HG03025 (cell line): ENCODE data around the gene MOB3B.
A peak's percentile ranks its signal among the peaks of the same experiment; 100 is the strongest.

ENCODE experiments used
- ATAC-seq: cut with Tn5 transposase; IDR thresholded peaks from one replicate; pipeline ENCODE4 v1.9.1; 2021; ENCODE audit warnings: mild to moderate bottlenecking, moderate library complexity; ENCODE audit not compliant: unreplicated experiment, low FRiP score

Gene MOB3B

GRCh38 chr9:27529316-27530278 lies at the start of gene MOB3B:
MOB3B (minus strand) TSS chr9:27529814; CDS start chr9:27455550, 74,264 bp downstream.
- peak; percentile 77 for ATAC-seq

DNA sequence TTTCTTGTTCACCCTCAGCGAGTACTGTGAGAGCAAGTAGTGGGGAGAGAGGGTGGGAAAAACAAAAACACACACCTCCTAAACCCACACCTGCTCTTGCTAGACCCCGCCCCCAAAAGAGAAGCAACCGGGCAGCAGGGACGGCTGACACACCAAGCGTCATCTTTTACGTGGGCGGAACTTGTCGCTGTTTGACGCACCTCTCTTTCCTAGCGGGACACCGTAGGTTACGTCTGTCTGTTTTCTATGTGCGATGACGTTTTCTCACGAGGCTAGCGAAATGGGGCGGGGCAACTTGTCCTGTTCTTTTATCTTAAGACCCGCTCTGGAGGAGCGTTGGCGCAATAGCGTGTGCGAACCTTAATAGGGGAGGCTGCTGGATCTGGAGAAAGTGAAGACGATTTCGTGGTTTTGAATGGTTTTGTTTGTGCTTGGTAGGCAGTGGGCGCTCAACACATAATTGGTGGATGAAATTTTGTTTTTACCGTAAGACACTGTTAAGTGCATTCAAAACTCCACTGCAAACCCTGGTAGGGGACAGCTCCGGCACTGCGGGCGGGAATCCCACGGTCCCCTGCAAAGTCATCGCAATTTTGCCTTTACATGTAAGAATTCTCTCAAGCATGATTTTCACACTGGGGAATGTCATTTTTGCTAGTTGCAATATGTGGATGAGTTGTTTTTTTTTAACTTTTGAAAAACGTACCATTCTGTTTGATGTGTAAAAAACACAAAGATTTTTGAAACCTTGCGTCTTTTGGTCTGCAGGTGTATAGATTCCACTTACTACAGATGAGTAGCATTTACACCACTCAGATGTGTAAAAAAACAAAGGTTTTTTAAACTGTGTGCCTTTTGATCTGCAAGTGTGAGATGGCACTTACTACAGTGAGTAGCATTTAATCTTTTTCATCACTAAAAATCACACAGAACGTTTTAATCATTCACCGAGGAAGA lies 44.3 kb upstream of the MOB3B start:
- ATAC-seq, result peak; percentile 93

DNA sequence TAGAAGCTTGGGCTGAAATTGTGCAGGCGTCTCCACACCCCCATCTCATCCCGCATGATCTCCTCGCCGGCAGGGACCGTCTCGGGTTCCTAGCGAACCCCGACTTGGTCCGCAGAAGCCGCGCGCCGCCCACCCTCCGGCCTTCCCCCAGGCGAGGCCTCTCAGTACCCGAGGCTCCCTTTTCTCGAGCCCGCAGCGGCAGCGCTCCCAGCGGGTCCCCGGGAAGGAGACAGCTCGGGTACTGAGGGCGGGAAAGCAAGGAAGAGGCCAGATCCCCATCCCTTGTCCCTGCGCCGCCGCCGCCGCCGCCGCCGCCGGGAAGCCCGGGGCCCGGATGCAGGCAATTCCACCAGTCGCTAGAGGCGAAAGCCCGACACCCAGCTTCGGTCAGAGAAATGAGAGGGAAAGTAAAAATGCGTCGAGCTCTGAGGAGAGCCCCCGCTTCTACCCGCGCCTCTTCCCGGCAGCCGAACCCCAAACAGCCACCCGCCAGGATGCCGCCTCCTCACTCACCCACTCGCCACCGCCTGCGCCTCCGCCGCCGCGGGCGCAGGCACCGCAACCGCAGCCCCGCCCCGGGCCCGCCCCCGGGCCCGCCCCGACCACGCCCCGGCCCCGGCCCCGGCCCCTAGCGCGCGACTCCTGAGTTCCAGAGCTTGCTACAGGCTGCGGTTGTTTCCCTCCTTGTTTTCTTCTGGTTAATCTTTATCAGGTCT lies 43.5 kb upstream of the MOB3B start, which contains the start of gene C9orf72:
Gene C9orf72, minus strand, starts transcription at position 564 of the 716 bp plus-strand sequence. CDS start 6,361 bp downstream, outside the sequence.
- peak; percentile 68 for ATAC-seq

DNA sequence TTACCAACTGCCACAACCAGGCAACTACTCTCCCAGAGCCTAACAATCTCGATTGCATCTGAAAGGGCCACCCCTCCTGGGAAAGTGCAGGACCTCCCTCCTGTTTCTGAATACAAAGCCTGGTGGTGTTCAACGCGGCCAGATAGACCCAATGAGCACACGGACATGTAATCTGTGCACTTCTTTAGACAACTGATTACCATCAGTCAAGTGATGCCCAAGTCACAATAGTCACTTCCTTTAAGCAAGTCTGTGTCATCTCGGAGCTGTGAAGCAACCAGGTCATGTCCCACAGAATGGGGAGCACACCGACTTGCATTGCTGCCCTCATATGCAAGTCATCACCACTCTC lies 42.9 kb upstream of the MOB3B start:
- ATAC-seq, result peak; percentile 45

DNA sequence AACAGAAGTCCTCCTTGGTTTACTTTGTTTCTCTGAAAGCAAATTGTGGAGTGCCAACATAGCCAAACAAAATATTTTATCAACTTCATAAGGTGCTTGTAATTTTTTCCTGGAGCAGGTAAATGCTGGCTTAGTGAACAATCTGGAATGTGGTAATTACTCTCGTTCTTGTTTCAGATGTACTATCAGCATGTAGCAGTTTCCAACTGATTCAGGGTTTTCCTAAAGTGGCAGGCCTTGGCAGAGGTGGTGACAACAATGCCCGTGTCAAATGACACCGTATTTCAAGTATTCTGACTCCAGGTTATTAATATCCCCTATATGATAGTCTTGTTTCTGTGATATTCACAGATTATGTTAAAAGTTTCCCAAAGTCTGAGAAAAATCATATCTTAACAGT lies 42.4 kb upstream of the MOB3B start:
- ATAC-seq, result no peak

GRCh38 chr9:27571011-27571410 lies 41.4 kb upstream of the MOB3B start:
- ATAC-seq, result no peak

- no peak for ATAC-seq
Measured at GRCh38 chr9:27569406-27569805, 39.8 kb upstream of the MOB3B start.

DNA sequence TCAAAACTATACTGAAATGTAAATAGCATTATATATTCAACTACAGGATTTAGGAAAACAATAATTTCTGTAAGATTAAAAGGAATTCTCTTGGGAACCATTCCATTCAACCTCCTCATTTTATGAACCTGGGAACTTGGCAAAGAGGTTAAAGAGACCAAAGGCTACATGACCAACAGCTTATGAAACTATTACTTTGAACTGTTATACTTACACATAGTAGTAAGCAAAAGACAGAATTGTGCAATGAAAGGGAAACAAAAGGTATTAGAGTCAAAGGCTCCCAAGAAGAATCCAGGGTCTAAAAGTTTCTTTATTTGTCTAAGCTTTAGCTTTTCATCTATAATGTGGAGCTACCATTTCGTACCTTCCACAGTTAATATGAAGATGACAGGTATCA lies 36.5 kb upstream of the MOB3B start:
- no peak for ATAC-seq

- no peak for ATAC-seq
Measured at GRCh38 chr9:27565696-27566095, 36.1 kb upstream of the MOB3B start.

- ATAC-seq, result no peak
Measured at GRCh38 chr9:27564670-27565069, 35.1 kb upstream of the MOB3B start.

DNA sequence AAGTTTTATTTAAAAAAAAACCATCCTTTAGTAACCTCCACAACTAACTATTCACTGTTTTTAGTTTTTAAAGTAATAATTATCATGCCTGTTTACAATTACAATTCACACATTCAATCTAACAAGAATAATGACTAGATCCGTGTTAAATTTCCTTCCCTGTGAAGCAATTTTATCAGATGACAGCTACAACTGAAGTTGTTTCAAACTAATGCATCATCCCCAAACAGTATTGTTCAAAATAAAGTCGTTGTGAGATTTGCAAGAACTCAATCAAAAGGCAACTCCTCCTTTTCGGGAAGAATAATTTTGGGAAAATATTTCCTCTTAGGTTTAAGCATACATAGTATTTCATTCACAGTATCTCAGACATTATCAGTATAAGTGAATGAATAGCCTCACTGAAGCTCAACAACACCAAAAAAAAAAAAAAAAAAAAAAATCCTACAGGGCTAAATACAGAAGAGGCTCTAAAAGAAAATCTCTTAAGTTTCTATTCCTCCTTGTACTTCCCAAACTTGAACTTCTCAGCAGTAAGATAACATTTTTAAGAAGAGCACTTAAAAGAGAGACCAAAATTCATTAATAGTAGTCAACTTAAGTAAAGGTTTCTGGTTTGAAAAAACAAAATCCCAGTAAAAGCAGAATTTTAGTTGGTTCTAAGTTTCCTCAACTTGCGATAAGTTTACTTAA lies 34.3 kb upstream of the MOB3B start:
- ATAC-seq, result no peak

DNA sequence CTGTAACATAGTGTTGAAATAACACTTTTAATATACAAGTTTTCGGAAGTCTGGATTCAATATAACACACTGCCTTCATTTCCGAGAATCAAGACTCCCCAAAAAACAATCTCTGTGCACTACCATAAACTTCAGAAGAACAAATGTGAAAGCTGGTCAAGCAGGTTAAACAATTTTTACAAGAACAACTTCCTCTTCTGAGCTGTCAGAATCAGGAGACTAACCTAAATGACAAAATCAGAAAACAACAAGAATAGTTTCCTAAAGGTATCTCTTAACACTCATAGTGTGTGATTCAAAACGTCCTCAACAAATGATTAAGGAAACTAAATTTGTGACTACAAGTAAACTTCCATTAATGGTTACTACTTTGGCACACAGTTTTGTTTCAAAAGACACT lies 32.1 kb upstream of the MOB3B start:
- ATAC-seq, result no peak

GRCh38 chr9:27560457-27560856 lies 30.8 kb upstream of the MOB3B start:
- ATAC-seq, result no peak

DNA sequence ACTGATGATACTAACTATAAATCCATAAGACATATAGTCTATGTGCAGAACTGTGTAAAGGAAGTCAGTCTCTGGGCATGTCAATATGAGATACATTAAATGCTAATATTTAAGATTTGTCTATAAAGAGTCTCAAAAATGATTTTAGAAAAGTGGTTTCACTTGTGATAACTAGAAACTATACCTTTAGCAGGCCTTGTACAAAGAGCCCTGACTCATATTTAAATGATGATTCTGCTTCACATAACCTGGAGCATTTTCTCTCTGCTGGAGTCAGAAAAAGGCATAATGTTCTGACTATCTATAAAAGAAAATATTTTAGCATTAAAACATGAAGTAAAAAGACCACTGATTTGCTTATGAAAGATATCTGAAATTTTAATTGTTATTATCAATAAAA lies 28.7 kb upstream of the MOB3B start:
- no peak for ATAC-seq

DNA sequence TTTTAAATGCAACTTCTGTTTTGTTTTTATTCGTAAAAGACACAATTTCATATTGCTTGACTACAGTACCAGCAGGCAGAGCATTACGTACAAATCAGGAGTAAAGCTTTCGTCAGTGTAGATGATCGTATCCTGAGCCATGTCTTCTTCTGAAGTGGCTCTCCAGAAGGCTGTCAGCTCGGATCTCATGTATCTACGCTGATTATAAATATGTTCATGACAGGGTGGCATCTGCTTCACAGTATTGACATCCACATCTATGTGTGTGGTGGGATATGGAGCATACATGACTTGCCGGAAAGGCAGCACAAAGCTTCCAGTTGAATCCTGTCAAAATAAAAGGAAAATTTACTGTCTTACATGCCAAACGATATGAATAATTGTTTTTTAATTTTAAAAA lies 26.9 kb upstream of the MOB3B start:
- no peak for ATAC-seq

- ATAC-seq, result no peak
Measured at GRCh38 chr9:27554712-27555111, 25.1 kb upstream of the MOB3B start.

- ATAC-seq, result no peak
Measured at GRCh38 chr9:27549196-27549755, 19.7 kb upstream of the MOB3B start.

DNA sequence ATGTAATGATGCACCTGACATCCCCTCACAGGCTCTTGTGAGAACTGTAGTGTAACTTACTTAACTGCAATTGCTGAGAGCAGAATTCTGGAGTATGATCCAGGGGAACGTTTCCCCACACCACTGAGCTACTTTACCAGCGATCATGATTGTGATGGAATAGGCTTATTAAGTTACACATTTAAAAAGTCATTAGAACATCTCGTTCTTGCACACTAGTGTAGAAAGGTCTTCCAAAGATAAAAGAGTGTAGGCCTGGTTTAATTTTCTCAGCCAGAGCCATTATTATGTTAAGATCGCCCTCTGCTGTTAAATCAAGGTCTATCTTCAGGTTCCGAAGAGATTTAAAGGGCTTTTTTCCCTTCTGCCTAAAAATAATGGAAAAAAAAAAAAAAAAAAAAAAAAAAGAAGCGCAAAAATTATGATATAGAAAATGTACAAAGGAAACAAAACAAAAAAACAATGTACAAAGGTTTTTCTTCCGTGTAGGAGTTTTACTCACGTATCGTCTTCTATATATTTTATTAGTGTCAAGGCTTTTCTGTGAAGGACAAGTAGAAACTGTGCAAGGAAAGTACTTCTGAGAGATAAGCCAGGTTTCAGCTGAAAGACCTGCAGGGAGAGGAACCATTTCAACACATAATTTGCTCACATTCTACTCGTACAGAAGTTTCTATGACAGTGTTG lies 18.6 kb upstream of the MOB3B start:
- ATAC-seq, result no peak

DNA sequence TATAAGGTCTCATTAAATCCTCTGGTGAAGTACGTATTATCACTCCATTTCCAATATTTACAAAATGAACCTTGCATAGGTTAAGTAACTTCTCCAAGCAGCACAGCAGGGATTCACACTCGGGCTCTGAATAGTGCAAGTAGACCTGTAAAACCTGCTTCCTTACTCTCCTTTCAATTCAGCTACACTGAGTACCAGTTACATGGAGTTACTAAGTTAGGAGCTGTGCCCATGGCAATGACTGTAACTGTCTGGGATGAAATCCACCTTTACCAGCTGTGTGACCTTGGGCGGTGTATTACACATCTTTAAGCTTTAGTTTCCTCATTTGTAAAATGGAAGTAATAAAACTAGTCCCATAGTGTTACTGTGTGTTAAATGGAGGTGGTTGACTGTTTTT lies 15.9 kb upstream of the MOB3B start:
- ATAC-seq, result no peak
